Stomach (tissue), 9 donors: ENCODE measurements around the gene SP9. TPM values are rescaled to one million over a fixed set of nuclear protein-coding genes. Genes with fewer than 3 reads are reported as not detected.

Source experiments
- DNase-seq, 2 donors: peaks; one replicate each; pipeline versions ENCODE4 v3.0.0 to v3.0.0-alpha.2; 2013 to 2019
- H3K27ac ChIP-seq, 5 donors: fragments of 200-600 bp in 4 of 5; sonication (generic) in 4 of 5; one replicate each; pipeline ENCODE4 v1.5.1; 2013 to 2019; ENCODE audit warnings: mild to moderate bottlenecking in 1 of 5, moderate library complexity in 1 of 5
- H3K27me3 ChIP-seq, 3 donors: fragments of 200-600 bp; sonication (generic); one replicate each; pipeline ENCODE4 v1.5.1; 2017 to 2019; ENCODE audit warnings: mixed run types in 1 of 3
- H3K36me3 ChIP-seq, 4 donors: fragments of 200-600 bp; sonication (generic); 1 replicate in 3 of 4; 2 replicates in 1 of 4; pipeline ENCODE4 v1.5.1; 2016 to 2019
- H3K4me1 ChIP-seq, 4 donors: fragments of 200-600 bp; sonication (generic); one replicate each; pipeline ENCODE4 v1.5.1; 2016 to 2019
- H3K4me3 ChIP-seq, 4 donors: fragments of 200-600 bp; sonication (generic) in 3 of 4; one replicate each; pipeline ENCODE4 v1.5.1; 2016 to 2019; ENCODE audit warnings: mild to moderate bottlenecking in 1 of 4
- H3K9me3 ChIP-seq, 4 donors: fragments of 200-600 bp; sonication (generic); one replicate each; pipeline ENCODE4 v1.5.1; 2016 to 2019
- EP300 ChIP-seq: sonication (generic); formaldehyde crosslinking; IDR thresholded peaks from one replicate; pipeline ENCODE4 v1.6.1; 2017; ENCODE audit warnings: antibody characterized with exemption
- POLR2A ChIP-seq, 4 donors: fragments of 450-650 bp; IDR thresholded peaks; one replicate each; pipeline ENCODE4 v1.6.1; 2016; ENCODE audit warnings: antibody characterized with exemption in 4 of 4, control low read depth in 2 of 4, mild to moderate bottlenecking in 1 of 4, moderate library complexity in 1 of 4
- POLR2AphosphoS5 ChIP-seq, 3 donors: sonication (generic); formaldehyde crosslinking; IDR thresholded peaks; one replicate each; pipeline ENCODE4 v1.6.1; 2016; ENCODE audit warnings: antibody characterized with exemption in 3 of 3
- WGBS, 5 donors: extraction: QIAGEN DNeasy Blood & Tissue Kit in 3 of 5; methylation state at CpG; one replicate each; pipeline versions ENCODE4 v1.1.5 to v1.1.7; 2013 to 2018; 5-methylcytosine and 5-hydroxymethylcytosine counted together
- intact Hi-C: fragments of 100-400 bp; cut with DNase I; formaldehyde crosslinking; loops from one replicate; pipeline ENCODE4 v1.15.1; 2023; ENCODE audit warnings: low total_unique reads
- polyA plus RNA-seq, 3 donors: library from polyadenylated mRNA; stranded (reverse); fragments of 200-250 nt; gene quantifications; one replicate each; pipeline ENCODE4 v1.2.3, GENCODE V29; 2013
- total RNA-seq, 5 donors: library from RNA; depleted of rRNA; stranded (reverse); fragments of >200 nt; gene quantifications; one replicate each; pipeline versions ENCODE4 v1.1.0 to v1.2.3, GENCODE V29; 2014 to 2016
- TF ChIP-seq, protein P1 (sequence below), 7 experiments: fragments of 450-650 bp in 4 of 7; fragments of 200-600 bp in 3 of 7; sonication (generic) in 3 of 7; IDR thresholded peaks; one replicate each; pipeline ENCODE4 v1.5.1; 2016 to 2019; ENCODE audit warnings: antibody characterized with exemption in 7 of 7, control low read depth in 2 of 7, mild to moderate bottlenecking in 1 of 7
- donor health status: healthy with polysubstance abuse.
- donor health status: Bipolar disorder and iron deficiency.
- donor health status: healthy.

SP9 gene
- total and polyA plus RNA-seq, 8 donors, result not detected

DNA sequence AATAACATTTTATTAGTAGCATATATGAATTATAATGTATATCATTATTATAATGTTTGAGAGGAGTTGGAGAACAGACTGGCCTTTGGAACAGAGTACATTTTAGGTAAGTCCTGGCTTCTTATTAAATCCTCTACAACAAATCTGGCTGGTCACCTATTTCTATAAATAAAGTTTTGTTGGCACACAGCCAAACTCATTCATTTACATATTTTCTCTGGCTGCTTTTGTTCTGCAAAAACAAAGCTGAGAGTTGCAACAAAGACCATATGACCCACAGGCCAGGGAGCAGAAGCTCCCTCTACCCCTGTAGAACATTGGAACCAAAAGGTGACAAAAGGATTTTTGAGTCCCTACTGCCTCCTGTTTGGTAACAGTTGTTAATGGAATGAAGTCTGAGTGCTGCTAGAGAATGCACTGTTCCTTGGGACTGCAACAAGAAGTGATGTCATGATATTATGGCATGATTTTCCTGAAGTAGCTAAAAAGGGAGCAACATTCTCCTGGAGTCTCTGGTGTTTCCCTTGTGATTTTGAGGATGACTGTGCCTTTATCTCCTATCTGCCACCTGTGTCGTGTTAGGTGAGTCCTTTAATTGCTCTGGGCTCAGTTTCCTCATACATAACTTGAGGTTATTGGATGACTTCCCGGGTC, 22.0 kb upstream of the SP9 start:
- intact Hi-C loops, result no loop called here
- Histone ChIP-seq H3K27ac (no peak overlapping the region), H3K4me1 (no peaks in the 10 kb centered on the region), H3K4me3 (no peak overlapping the region), H3K27me3 (peaks cover 0 to 65% (median 9%) of the 10 kb centered on the region in 3 donors), H3K9me3 (no peaks in the 10 kb centered on the region), H3K36me3 (no peaks in the 10 kb centered on the region)
- DNase-seq, result no peak
- TF ChIP-seq POLR2AphosphoS5 (IDR thresholded peaks at IDR 0.05) (no peak), POLR2A (IDR thresholded peaks at IDR 0.05) (no peak), EP300 (no peak)
- TF ChIP-seq, protein P1, sequence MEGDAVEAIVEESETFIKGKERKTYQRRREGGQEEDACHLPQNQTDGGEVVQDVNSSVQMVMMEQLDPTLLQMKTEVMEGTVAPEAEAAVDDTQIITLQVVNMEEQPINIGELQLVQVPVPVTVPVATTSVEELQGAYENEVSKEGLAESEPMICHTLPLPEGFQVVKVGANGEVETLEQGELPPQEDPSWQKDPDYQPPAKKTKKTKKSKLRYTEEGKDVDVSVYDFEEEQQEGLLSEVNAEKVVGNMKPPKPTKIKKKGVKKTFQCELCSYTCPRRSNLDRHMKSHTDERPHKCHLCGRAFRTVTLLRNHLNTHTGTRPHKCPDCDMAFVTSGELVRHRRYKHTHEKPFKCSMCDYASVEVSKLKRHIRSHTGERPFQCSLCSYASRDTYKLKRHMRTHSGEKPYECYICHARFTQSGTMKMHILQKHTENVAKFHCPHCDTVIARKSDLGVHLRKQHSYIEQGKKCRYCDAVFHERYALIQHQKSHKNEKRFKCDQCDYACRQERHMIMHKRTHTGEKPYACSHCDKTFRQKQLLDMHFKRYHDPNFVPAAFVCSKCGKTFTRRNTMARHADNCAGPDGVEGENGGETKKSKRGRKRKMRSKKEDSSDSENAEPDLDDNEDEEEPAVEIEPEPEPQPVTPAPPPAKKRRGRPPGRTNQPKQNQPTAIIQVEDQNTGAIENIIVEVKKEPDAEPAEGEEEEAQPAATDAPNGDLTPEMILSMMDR (IDR thresholded peaks at IDR 0.05), result no peak
- 73 to 81% (median 77%) methylated on average over 2 of the region's 2 CpGs for WGBS, 5 donors

DNA sequence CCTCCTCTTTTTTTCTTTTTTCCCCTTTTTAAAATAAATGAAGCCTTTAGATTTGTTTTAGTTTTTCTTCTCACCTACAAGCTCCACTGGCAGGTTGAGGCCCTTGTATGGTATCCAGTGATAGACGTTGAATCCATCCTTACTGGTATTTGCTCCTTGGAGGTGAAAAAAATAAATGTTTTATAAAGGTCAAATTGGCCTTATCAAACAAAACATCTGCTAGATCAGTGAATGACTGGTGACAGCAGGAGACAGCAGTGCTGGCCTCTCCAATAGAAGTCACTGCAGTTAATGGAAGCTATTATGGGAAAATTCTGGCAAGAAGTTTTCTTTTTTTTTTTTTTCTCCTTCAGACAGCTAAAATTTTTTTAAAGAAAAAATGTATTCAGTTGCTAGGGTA, 12.6 kb upstream of the SP9 start:
- no peak overlapping the region for H3K4me3 ChIP-seq
- intact Hi-C loops, result no loop called here
- TF ChIP-seq POLR2AphosphoS5 (IDR thresholded peaks at IDR 0.05) (no peak), POLR2A (IDR thresholded peaks at IDR 0.05) (no peak), EP300 (no peak)
- TF ChIP-seq, protein P1 (IDR thresholded peaks at IDR 0.05), result no peak
- peaks cover 12 to 75% (median 31%) of the 10 kb centered on the region in 3 donors for H3K27me3 ChIP-seq
- H3K27ac ChIP-seq, result no peak overlapping the region
- H3K4me1 ChIP-seq, result peaks cover 12 to 16% (median 13%) of the 10 kb centered on the region in 4 donors
- no peaks in the 10 kb centered on the region for H3K36me3 ChIP-seq
- DNase-seq, result no peak
- 41 to 69% (median 59%) methylated on average over 1 of the region's 1 CpG for WGBS, 5 donors
- H3K9me3 ChIP-seq, result no peaks in the 10 kb centered on the region

DNA sequence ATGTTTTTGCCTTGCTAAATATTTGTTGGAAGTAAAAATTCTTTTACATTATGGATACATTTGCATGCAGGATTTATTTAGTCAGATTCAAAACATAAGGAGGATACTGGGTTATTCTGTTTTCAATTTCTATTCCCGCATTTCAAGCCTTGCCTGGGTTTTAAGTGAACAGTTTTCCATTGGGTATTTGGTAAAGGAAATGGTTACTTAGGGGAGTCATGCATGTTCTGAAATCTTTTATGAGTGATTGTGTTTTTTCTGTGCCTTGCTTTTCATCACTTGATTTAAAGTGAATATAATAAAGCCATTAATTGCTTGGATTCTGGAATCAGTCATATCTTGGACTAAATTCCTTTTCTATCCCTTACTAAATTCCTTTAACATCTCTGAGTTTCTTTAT, 12.0 kb upstream of the SP9 start:
- no peaks in the 10 kb centered on the region for H3K36me3 ChIP-seq
- H3K4me1 ChIP-seq, result peaks cover 14 to 22% (median 17%) of the 10 kb centered on the region in 4 donors
- H3K4me3 ChIP-seq, result no peak overlapping the region
- TF ChIP-seq POLR2A (IDR thresholded peaks at IDR 0.05), result no peak
- TF ChIP-seq POLR2AphosphoS5 (IDR thresholded peaks at IDR 0.05), result no peak
- TF ChIP-seq, protein P1 (IDR thresholded peaks at IDR 0.05), result no peak
- no peak for TF ChIP-seq EP300
- intact Hi-C loops, result no loop called here
- 78 to 90% (median 83%) methylated on average over 1 of the region's 1 CpG for WGBS, 5 donors
- no peaks in the 10 kb centered on the region for H3K9me3 ChIP-seq
- no peak overlapping the region for H3K27ac ChIP-seq
- DNase-seq, result no peak
- peaks cover 16 to 81% (median 37%) of the 10 kb centered on the region in 3 donors for H3K27me3 ChIP-seq

DNA sequence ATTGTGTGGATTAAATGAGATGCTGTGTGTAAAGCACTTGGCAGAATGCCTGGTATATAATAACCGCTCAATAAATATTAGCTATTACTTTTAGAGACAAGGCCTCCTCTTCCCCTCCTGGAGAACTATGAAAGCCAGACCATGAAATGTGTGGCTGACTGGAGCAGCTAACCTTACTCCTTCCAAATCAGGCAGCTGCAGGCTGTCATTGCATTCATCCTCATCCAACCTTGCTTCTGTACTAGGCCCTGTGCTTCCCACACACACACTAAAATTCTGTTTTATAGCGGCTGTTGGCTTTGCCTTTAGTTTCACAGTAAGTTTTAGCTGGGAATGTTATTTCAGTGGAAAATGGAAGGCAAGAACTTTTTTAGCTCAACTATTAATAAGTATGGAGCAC, 10.2 kb upstream of the SP9 start:
- H3K27ac ChIP-seq, result no peak overlapping the region
- peaks cover 15 to 35% (median 28%) of the 10 kb centered on the region in 4 donors for H3K4me1 ChIP-seq
- no peaks in the 10 kb centered on the region for H3K36me3 ChIP-seq
- H3K9me3 ChIP-seq, result no peaks in the 10 kb centered on the region
- DNase-seq, result peak in 1 of 2 donors; percentile 54
- 66 to 92% (median 70%) methylated on average over 2 of the region's 2 CpGs for WGBS, 5 donors
- peaks cover 33 to 85% (median 49%) of the 10 kb centered on the region in 3 donors for H3K27me3 ChIP-seq
- TF ChIP-seq POLR2A (IDR thresholded peaks at IDR 0.05) (no peak), EP300 (no peak), POLR2AphosphoS5 (IDR thresholded peaks at IDR 0.05) (no peak)
- TF ChIP-seq, protein P1 (IDR thresholded peaks at IDR 0.05), result no peak
- H3K4me3 ChIP-seq, result no peak overlapping the region
- intact Hi-C loops, result no loop called here
